GM13976 (cell line): Measurements from ENCODE around the gene RASA1.

ENCODE experiments used
- DNase-seq: peaks from one replicate; pipeline ENCODE4 v3.0.0; 2012; ENCODE audit warnings: low spot score
- in situ Hi-C: fragments of 300-500 bp; cut with MboI; formaldehyde crosslinking; loops from one replicate; pipeline ENCODE4 v1.12.0; 2022; ENCODE audit warnings: low sequenced_read_pairs, mixed read lengths, inconsistent platforms; ENCODE audit not compliant: unreplicated experiment
- TF ChIP-seq, protein P1 (sequence below): IDR thresholded peaks from 2 replicates; pipeline ENCODE4 v1.5.1; 2012; ENCODE audit warnings: borderline replicate concordance, mild to moderate bottlenecking; ENCODE audit not compliant: insufficient read depth; ENCODE audit errors: extremely low read depth, missing control alignments, control extremely low read depth

The RASA1 gene

DNA sequence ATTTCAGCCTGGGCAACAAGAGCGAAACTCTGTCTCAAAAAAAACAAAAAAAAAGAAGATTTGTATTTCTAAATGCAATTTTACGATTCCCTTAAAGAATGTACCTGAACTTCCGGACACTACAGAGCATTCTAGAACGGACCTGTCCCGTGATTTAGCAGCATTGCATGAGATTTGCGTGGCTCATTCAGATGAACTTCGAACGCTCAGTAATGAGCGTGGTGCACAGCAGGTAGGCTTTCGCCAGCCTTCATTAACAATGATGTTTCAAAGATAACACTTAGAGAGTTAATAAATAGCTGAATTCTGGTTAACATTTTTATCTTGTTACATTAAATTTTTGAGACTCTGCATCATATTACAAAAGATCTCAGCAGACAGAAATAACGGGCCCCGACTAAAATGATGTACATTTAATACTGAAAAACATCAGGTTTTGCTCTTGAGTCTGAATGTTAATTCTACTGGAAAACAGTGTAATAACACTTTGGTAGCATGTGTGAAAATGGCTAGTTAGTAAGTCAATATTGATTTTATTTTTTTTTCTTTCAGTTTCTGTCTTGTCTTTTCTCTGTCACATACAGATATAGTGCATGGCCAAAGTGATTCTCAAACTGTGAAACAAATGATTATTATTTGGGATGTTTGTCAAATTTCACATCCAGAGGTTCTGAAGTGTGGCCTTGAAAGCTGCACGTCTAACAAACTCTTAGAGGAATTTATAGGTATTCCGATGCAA is 121.8 kb downstream of the RASA1 start:
- in situ Hi-C loops, result no loop called here
- TF ChIP-seq, protein P1, sequence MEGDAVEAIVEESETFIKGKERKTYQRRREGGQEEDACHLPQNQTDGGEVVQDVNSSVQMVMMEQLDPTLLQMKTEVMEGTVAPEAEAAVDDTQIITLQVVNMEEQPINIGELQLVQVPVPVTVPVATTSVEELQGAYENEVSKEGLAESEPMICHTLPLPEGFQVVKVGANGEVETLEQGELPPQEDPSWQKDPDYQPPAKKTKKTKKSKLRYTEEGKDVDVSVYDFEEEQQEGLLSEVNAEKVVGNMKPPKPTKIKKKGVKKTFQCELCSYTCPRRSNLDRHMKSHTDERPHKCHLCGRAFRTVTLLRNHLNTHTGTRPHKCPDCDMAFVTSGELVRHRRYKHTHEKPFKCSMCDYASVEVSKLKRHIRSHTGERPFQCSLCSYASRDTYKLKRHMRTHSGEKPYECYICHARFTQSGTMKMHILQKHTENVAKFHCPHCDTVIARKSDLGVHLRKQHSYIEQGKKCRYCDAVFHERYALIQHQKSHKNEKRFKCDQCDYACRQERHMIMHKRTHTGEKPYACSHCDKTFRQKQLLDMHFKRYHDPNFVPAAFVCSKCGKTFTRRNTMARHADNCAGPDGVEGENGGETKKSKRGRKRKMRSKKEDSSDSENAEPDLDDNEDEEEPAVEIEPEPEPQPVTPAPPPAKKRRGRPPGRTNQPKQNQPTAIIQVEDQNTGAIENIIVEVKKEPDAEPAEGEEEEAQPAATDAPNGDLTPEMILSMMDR, result no peak

DNA sequence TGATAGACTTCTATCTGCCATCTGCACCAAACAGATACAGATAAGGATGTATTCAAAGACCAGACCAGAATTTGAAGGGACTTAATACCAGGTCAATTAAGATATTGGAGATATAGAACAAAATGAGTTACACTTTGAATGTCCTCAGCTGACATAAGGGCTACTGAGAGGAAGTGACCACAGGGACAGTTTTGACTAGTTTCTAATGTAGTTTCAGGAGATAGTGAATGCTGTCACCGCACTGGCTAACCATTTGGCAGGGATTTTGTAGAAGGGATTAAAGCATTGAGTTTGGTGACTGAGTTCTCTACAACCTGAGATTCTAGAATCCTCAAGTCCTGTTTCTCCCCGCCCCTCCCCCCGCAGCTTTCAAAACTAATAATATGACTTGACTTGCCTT is 122.4 kb downstream of the RASA1 start:
- in situ Hi-C loops, result no loop called here
- TF ChIP-seq, protein P1, result no peak
- no peak for DNase-seq

More for the DNA sequence above, 121.8 kb downstream of the RASA1 start:
- DNase-seq, result no peak

GRCh38 chr5:87390576-87391199 is 123.0 kb downstream of the RASA1 start:
- in situ Hi-C loops, result no loop called here
- TF ChIP-seq, protein P1, result no peak

DNA sequence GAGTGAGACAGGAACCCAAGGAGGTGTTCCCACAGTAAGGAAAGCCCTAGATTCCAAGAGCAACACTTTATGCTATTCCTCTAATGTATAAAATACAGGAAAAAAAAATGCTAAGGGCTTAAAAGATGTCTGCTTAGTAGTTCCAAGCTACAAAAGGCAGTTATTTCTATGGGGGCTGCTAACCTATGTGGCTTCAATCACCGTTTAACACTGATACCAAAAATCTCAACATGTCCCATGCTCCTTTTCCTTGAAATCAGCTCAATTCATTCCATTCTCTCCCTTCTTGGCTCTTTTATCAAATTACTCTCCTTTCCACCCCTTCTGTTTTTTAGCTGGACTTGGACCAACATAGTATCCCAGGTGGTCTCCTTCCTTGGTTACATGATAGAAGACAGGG is 124.5 kb downstream of the RASA1 start:
- DNase-seq, result no peak
- in situ Hi-C loops, result no loop called here
- TF ChIP-seq, protein P1, result no peak

More at GRCh38 chr5:87390576-87391199, 123.0 kb downstream of the RASA1 start:
- no peak for DNase-seq

DNA sequence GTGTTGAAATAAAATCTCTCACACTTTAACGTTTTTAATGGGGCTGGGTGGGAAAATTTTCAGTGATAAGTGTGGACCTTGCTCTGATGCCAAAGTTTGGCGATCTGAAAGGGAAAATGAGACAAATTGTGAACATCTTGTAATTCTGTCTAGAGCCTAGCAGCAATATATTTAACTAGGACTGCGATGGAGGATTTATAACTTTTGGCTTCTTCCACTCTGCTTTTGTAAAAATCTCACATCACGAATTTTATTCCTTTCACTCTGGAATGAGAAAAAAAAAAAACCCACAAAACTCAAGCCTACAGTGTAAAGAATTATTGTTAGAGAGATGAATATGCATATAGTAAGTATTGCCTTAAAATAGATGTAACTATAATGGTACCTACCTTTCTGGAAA is 125.1 kb downstream of the RASA1 start:
- in situ Hi-C loops, result no loop called here
- DNase-seq, result no peak
- TF ChIP-seq, protein P1, result no peak

- DNase-seq, result no peak
- in situ Hi-C loops, result no loop called here
- TF ChIP-seq, protein P1, result no peak
Measured at GRCh38 chr5:87393331-87393730, 125.6 kb downstream of the RASA1 start.
